CD4-positive, alpha-beta T cell treated with Interleukin-4 for 1 hour (primary cell): ENCODE results near the gene CANT1.
"Not testable (repeated sequence)": the region's sequence is repeated elsewhere in the genome, so short reads cannot be mapped to it uniquely, and the experiment has no call there.

Experiments used
- DNase-seq, 2 donors: peaks; one replicate each; pipeline ENCODE4 v3.0.0-alpha.2; 2020 to 2022

CANT1 gene

DNA sequence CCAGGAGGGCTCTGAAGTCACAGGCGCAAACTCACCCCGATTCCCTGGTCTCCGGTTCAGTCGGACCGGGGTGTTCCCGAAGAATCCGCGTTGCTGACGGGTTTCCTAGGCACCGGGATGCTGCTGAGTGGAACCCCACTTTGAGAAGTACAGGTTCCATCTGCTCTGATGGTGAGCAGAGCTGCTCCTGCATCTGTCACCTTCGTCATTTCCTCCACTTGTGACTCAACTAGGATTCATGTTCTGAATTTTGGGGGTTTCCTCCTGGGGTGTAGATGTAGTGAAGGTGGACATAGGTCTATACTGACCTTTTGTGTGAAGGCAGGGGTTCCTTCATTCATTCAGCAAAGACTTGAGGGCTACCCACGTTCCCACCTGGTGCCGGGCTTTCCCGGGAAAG lies 54.9 kb downstream of the CANT1 start:
- DNase-seq = no peak

DNA sequence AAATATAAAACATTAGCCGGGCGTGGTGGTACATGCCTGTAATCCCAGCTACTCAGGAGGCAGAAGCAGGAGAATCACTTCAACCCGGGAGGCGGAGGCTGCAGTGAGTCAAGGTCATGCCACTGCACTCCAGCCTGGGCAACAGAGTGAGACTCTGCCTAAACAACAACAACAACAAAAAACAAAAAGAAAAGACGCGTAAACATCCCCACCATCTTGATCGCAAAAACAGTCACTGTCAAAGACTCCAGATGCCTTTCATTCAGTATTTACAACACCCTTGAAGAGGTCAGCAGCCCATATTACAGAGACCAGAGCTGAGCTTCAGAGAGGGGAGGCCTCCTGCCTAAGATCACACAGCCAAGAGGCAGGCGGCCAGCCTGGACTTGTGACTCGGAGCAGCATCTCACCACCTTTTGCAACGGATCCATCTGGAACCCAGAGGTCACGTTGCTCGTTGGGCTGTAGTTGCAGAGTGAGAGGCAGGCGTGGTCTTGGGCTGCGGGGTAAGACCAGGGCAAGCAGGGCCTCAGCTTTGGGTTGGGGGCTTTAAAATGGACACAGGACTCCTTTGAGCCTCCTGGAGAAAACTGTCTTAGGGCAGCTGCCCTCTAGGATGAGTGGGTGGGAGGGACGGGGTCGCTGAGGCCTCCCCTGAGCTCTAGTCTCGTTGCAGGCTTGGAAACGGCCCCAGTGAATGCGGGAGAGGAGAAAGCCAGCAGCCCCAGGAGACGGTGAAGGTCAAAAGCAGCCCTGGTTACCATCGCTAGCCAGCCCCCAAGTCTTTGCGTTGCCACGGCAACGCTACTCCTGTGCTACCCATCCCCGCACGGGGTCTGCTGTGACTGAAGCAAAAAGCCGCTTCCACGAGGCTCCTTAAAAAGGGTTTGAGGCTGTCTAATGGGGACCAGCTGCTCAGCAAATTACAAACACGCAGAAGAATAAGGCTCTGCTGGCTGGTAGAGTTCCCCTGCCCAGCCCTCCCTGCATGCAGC lies 55.9 kb downstream of the CANT1 start:
- DNase-seq = no peak

DNA sequence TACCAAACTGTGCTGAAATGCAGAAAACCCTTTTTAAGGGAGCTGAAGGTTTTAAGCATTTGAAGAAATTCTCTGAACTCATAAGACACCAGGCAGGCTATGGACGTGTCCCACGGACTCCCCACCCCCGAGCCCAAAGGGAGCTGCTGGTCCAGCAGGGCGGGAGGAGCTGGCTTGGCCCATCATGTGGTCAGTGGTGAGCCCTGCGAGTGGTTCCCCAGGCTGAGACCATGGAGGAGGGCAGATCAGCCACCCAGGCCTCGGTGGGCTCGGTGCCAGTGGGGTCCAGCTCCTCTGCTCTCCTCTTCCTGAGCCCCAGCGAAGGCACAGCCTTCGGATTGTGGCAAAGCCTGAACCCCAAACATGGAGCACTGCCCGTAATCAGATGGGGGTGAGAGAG lies 56.9 kb downstream of the CANT1 start:
- DNase-seq = no peak

DNA sequence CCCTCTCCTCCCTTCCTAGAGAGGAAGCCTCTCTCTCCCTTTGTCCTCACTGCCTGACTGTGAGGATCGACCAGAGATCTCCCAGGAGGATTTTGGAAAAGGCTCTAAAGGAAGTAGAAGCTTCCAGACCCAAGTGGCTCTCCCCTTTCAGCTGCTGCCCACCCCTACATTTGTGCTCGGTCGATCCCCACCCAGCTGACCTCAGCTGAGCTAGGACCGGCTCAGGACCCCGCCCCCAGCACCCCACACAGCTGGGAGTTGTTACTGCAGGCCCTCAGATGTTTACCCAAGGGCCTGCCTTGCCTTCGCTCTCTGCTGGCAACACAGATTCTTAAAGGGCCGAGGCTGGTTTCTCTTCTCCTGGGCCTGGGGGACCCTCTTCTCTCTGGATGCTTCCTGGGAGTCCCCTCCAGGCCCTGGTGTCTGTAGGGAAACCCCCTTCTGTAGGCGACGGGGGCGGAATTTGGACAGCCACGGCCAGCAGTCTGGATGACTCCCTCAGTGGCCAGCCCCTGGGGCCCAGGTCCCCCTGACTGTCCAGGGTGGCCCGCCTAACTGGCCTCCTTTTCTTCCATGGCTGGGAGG lies 57.5 kb downstream of the CANT1 start:
- no peak for DNase-seq

DNA sequence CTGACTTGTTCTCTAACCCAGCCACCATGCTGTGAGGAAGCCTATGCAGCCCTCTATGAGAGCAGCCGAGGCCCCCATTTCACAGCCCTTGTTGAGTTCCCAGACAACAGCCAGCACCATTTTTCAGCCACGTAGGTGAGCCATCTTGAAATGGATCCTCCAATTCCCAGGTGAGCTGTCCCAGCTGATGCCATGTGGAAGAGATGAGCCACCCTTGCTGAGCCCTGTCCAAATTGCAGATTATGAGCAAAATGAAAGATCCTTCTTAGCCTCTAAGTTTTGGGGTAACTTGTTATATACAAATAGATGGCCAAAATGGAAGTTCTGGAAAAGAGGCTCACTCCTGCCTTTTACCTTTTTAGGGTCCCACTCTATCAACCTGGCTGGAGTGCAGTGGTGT lies 58.7 kb downstream of the CANT1 start:
- no peak for DNase-seq

DNA sequence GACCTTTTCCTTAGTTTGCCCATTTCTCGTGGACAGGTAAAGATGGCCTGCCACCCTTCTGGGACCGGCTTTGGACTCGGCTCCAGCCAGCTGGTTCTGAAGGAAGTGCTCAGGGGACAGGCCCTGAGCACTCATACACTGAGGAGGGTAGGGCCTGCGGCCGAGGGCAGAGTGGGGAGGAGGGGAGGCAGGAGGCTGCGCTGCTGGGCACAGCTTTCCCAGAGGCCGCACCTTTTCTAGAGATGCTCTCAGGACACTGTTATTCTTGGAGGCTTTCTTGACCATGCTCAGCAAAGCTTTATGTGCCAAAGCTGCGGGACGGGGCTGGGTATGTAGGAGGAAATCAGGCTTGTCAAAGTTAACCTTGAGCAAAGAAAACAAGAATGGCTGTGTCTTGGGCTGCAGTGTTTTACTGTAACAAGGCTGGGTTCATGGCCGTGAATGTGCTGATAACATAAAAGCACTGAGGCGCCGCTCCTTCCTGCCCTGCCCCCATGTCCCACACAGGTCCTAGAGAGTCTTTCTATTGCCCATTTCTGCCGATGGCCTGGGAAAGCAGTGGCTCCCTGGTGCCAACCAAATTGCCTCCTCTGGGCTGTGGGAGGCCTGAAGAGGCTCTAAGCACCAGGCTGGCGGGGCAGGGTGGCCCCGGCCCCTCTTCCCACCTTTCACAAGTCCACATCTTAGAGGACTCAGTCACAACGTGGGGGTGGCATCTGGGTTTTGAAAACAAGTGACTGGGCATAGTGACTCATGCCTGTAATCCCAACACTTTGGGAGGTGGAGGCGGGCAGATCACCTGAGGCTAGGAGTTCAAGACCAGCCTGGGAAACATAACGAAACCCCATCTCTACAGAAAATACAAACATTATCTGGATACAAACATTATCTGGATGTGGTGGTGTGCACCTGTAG lies 62.1 kb downstream of the CANT1 start:
- DNase-seq = no peak

DNA sequence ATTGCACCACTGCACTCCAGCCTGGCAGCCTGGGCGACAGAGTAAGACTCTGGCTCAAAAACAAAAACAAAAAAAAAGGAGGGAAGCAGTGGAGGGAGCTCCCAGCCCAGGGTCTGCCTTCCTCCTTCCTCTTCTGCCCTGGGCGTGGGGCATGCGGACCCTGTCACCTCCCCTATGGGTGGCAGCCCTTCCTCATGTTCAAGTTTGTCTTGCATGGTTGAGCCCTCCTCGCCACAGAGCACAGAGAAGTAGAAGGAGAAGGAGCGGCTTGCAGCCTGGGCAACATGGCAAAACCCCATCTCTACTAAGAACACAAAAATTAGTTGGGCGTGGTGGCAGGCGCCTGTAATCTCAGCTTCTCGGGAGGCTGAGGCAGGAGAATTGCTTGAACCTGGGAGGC lies 62.9 kb downstream of the CANT1 start:
- DNase-seq = no peak

DNA sequence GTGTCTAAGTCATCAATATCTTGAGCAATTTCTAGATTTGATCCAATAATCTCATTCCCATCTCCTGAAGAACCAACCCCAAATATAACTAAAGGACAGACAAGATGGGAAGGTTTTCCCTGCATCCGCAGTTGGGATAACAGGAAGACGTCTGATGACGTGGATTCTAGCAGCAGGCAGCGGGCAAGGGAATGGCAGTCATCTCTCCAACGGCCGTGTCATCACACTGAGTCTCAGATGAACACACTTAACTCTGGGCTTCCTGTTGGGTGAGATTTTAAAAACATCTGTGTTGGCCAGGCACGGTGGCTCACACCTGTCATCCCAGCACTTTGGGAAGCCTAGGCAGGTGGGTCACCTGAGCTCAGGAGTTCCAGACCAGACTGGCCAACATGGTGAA lies 63.4 kb downstream of the CANT1 start:
- DNase-seq = no peak

DNA sequence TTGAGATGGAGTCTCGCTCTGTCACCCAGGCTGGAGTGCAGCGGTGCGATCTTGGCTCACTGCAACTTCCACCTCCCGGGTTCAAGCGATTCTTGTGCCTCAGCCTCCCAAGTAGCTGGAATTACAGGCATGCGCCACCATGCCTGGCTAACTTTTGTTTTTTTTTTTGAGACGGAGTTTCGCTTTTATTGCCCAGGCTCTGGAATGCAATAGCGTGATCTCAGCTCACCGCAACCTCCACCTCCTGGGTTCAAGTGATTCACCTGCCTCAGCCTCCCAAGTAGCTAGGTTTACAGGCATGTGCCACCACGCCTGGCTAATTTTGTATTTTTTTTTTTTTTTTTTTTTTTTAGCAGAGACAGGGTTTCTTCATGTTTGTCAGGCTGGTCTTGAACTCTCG lies 64.1 kb downstream of the CANT1 start:
- not testable (repeated sequence) for DNase-seq

DNA sequence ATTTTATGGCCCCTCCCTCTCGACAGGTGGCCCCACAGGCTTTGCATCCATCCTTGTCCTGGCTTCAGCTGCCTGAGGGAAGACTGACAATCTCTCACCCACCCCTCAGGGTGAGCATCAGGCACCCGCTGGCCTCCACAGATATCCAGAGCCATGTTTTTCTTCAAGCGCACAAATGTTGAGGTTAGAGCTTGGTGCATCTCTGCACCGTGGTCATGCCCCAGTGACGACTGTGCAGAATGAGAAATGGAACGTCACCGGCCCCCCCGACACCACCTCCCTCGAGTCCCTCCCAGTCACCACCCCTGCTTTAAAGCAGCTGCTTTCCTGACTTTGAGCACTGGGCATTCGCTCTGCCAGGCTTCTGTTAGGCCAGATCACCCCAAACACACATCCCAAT lies 64.6 kb downstream of the CANT1 start:
- no peak for DNase-seq

DNA sequence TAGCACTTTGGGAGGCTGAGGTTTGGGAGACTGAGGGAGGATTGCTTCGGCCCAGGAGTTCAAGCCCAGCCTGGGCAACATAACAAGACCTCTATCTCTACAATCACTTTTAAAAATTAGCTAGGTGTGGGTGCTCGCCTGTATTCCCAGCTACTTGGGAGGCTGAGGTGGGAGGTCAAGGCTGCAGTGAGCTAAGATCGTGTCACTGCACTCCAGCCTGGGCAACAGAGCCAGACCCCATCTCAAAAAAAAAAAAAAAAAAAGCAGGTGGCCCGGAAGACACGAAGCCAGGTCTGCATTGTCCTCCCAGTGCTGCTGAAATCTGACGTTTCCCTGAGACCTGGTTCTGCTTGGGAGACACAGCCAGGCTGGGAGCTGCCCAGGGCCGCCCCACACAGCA lies 65.5 kb downstream of the CANT1 start:
- no peak for DNase-seq
